Measurements from ENCODE around the gene ANO1. TPM values are rescaled to one million over a fixed set of nuclear protein-coding genes. Genes with fewer than 3 reads are reported as not detected.

The ANO1 gene
- total RNA-seq, 1 experiment from 2014 or later: 41.7 TPM

- H4K20me1 ChIP-seq (ENCODE audit: insufficient read depth): no peaks in the 10 kb centered on the region
- no peak overlapping the region for H3K9ac ChIP-seq (ENCODE audit: low read length)
- peaks cover 0 to 23% of the 10 kb centered on the region in 2 experiments; a peak in 1 of 4 replicates for H3K9me3 ChIP-seq (ENCODE audit: control insufficient read depth in 1 of 2, insufficient read depth in 1 of 2, low read depth in 1 of 2, low read length in 2 of 2)
- no peaks in the 10 kb centered on the region for H3K4me1 ChIP-seq (ENCODE audit: control insufficient read depth in 1 of 2, insufficient read depth in 2 of 2, low read length in 2 of 2)
- H3K4me2 ChIP-seq (ENCODE audit: low read length): no peak overlapping the region
- intact Hi-C loops (cut with micrococcal nuclease): no loop called here
- H3K36me3 ChIP-seq (ENCODE audit: control insufficient read depth in 1 of 2, insufficient read depth in 2 of 2, low read length in 2 of 2): no peaks in the 10 kb centered on the region
- no peak for TF ChIP-seq ZFX (IDR thresholded peaks at IDR 0.05)
- TF ChIP-seq JUND (IDR thresholded peaks at IDR 0.05): no peak
- TF ChIP-seq YY1 (IDR thresholded peaks at IDR 0.05; ENCODE audit: extremely low read depth, insufficient replicate concordance, low read depth, low read length): no peak
- TF ChIP-seq FOSL1 (IDR thresholded peaks at IDR 0.05; ENCODE audit: low read depth): no peak
- TF ChIP-seq SP1 (IDR thresholded peaks at IDR 0.05; ENCODE audit: low read depth): no peak
- TF ChIP-seq POLR2A (IDR thresholded peaks at IDR 0.05; ENCODE audit: borderline replicate concordance, extremely low read depth, insufficient read depth, insufficient read length): no peak
- no peak for TF ChIP-seq CBX3 (IDR thresholded peaks at IDR 0.05; ENCODE audit: low read depth)
- TF ChIP-seq CEBPB (IDR thresholded peaks at IDR 0.05; ENCODE audit: low read depth): no peak
- TF ChIP-seq, protein P1, sequence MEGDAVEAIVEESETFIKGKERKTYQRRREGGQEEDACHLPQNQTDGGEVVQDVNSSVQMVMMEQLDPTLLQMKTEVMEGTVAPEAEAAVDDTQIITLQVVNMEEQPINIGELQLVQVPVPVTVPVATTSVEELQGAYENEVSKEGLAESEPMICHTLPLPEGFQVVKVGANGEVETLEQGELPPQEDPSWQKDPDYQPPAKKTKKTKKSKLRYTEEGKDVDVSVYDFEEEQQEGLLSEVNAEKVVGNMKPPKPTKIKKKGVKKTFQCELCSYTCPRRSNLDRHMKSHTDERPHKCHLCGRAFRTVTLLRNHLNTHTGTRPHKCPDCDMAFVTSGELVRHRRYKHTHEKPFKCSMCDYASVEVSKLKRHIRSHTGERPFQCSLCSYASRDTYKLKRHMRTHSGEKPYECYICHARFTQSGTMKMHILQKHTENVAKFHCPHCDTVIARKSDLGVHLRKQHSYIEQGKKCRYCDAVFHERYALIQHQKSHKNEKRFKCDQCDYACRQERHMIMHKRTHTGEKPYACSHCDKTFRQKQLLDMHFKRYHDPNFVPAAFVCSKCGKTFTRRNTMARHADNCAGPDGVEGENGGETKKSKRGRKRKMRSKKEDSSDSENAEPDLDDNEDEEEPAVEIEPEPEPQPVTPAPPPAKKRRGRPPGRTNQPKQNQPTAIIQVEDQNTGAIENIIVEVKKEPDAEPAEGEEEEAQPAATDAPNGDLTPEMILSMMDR (IDR thresholded peaks at IDR 0.05 in 2 of 3, conservative IDR thresholded peaks at IDR 0.05 in 1 of 3; ENCODE audit: borderline replicate concordance in 1 of 3, insufficient read depth in 1 of 3, low read depth in 2 of 3, low read length in 2 of 3): no peak
- no peak for TF ChIP-seq ELF1 (IDR thresholded peaks at IDR 0.05; ENCODE audit: borderline replicate concordance, low read depth)
- no peak for TF ChIP-seq ATF3 (IDR thresholded peaks at IDR 0.05)
- TF ChIP-seq, protein P2, sequence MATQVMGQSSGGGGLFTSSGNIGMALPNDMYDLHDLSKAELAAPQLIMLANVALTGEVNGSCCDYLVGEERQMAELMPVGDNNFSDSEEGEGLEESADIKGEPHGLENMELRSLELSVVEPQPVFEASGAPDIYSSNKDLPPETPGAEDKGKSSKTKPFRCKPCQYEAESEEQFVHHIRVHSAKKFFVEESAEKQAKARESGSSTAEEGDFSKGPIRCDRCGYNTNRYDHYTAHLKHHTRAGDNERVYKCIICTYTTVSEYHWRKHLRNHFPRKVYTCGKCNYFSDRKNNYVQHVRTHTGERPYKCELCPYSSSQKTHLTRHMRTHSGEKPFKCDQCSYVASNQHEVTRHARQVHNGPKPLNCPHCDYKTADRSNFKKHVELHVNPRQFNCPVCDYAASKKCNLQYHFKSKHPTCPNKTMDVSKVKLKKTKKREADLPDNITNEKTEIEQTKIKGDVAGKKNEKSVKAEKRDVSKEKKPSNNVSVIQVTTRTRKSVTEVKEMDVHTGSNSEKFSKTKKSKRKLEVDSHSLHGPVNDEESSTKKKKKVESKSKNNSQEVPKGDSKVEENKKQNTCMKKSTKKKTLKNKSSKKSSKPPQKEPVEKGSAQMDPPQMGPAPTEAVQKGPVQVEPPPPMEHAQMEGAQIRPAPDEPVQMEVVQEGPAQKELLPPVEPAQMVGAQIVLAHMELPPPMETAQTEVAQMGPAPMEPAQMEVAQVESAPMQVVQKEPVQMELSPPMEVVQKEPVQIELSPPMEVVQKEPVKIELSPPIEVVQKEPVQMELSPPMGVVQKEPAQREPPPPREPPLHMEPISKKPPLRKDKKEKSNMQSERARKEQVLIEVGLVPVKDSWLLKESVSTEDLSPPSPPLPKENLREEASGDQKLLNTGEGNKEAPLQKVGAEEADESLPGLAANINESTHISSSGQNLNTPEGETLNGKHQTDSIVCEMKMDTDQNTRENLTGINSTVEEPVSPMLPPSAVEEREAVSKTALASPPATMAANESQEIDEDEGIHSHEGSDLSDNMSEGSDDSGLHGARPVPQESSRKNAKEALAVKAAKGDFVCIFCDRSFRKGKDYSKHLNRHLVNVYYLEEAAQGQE (IDR thresholded peaks at IDR 0.05; ENCODE audit: low read depth): no peak
- TF ChIP-seq ZNF274 (IDR thresholded peaks at IDR 0.05; ENCODE audit: low read depth, low read length): no peak
- no peak for TF ChIP-seq POLR2AphosphoS5 (IDR thresholded peaks at IDR 0.05; ENCODE audit: low read depth, low read length)
- no peak for TF ChIP-seq EZH2 (IDR thresholded peaks at IDR 0.05)
- TF ChIP-seq ZBTB33 (IDR thresholded peaks at IDR 0.05; ENCODE audit: extremely low read depth, insufficient replicate concordance, low read length): no peak
- TF ChIP-seq EZH2phosphoT487 (IDR thresholded peaks at IDR 0.05; ENCODE audit: borderline replicate concordance): no peak
- no peak for TF ChIP-seq TCF7L2 (IDR thresholded peaks at IDR 0.05; ENCODE audit: borderline replicate concordance, extremely low read depth, insufficient read depth, insufficient read length)
- H3K27me3 ChIP-seq (ENCODE audit: insufficient read depth, low read length): no peaks in the 10 kb centered on the region
- no peaks in the 10 kb centered on the region for H3K9me2 ChIP-seq (ENCODE audit: insufficient read depth)
- CTCF ChIA-PET: no interaction called here
- no peak for DNase-seq (ENCODE audit: low read depth, low spot score)
- no TSS peak for BruUV-seq (replicated peaks)
- H2AFZ ChIP-seq (ENCODE audit: low read depth, low read length, poor library complexity, severe bottlenecking): no peak overlapping the region
- H3K4me3 ChIP-seq (replicated peaks in 1 of 2; ENCODE audit: low read depth in 1 of 2, low read length in 2 of 2): no peak overlapping the region
- RAD21 ChIA-PET (ENCODE audit: low non-redundant PET in 1 of 2, low total read pairs in 2 of 2, uncharacterized antibody in 2 of 2, unreplicated experiment in 2 of 2): no interaction called here
- ATAC-seq: no peak
- no peaks in the 10 kb centered on the region for H3K79me2 ChIP-seq (ENCODE audit: insufficient read depth, low read length)
- no peak overlapping the region for H3K27ac ChIP-seq (ENCODE audit: low read depth, low read length)
- POLR2A ChIA-PET: no interaction called here
Measured at GRCh38 chr11:70036971-70037882, 40.9 kb upstream of the ANO1 start.

Data from HCT116 (cell line).